Gastrocnemius medialis (tissue), 4 donors: Measurements from ENCODE around the gene TNC.

Experiments used
- CTCF ChIP-seq, 5 experiments: fragments of 450-650 bp in 3 of 5; fragments of 200-600 bp in 2 of 5; sonication (generic) in 2 of 5; IDR thresholded peaks in 4 of 5; conservative IDR thresholded peaks in 1 of 5; 1 replicate in 4 of 5; 2 replicates in 1 of 5; pipeline ENCODE4 v1.5.1; 2016 to 2019; ENCODE audit warnings: antibody characterized with exemption in 5 of 5, mild to moderate bottlenecking in 3 of 5, moderate library complexity in 3 of 5
- POLR2A ChIP-seq, 2 donors: fragments of 450-650 bp; IDR thresholded peaks; one replicate each; pipeline ENCODE4 v1.6.1; 2017; ENCODE audit warnings: antibody characterized with exemption in 2 of 2, mild to moderate bottlenecking in 2 of 2, moderate library complexity in 2 of 2

- no peak for TF ChIP-seq CTCF (IDR thresholded peaks at IDR 0.05 in 4 of 5, conservative IDR thresholded peaks at IDR 0.05 in 1 of 5)
- TF ChIP-seq POLR2A (IDR thresholded peaks at IDR 0.05): no peak
Observed at GRCh38 chr9:115046199-115046598, 71.8 kb downstream of the TNC start.
